MM.1S (cell line): ENCODE measurements around the gene ZEB2.

Experiments
- CTCF ChIP-seq: fragments of 300-600 bp; sonication (generic); IDR thresholded peaks from 2 replicates; pipeline ENCODE4 v1.5.1; 2016; ENCODE audit warnings: antibody characterized with exemption, low read length, mixed read lengths
- EZH2 ChIP-seq: fragments of 300-600 bp; sonication (generic); optimal IDR thresholded peaks from 2 replicates; pipeline ENCODE3; 2017; ENCODE audit warnings: low read depth, mild to moderate bottlenecking, antibody characterized with exemption, low read length, mixed read lengths
- EZH2phosphoT487 ChIP-seq: fragments of 300-600 bp; sonication (generic); IDR thresholded peaks from 2 replicates; pipeline ENCODE4 v1.6.1; 2018; ENCODE audit warnings: antibody characterized with exemption, low read length

GRCh38 chr2:144361742-144362141 is 158.2 kb downstream of the ZEB2 start:
- TF ChIP-seq CTCF (no peak), EZH2phosphoT487 (no peak), EZH2 (no peak)
